ENCODE data around the gene BICDL2. TPM values are rescaled to one million over a fixed set of nuclear protein-coding genes. Genes with fewer than 3 reads are reported as not detected.

The BICDL2 gene
- total and polyA plus RNA-seq, 8 donors: 48.9 to 325 (median 71.9) TPM

DNA sequence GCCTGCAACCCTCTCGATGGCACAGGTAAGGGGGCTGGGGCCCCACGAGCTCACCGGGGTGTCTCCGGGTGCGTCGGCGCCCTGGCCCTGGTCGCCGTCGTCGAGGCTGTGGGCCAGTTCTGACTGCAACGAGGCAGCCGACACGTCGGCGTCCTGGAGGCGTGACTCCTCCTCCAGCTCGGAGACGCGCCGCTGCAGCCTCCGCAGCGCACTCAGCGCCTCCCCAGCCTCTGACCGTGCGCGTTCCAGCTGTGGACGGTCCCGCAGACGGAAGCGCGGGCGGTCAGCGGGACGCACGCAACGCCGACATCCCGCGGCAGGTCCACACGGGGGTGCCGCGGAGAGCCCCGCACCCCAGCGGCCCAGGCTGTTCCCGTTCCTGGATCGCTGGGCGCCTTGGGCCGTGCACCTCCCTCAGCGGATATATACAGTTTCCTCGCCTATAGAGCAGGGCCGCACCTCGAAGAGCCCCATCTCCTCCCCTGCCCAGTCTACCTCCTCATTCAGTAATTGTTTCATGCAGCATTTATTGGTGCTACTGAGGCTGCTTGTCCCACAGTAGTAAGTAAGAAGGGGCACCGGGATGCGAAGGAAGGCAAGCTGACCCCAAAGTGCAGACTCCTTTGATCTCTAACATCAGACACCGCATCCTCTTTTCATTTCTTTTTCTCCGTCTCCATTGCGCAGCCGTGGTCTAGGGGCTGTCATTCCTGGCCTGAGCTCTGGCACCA lies 7.1 kb downstream of the BICDL2 start:
- Histone ChIP-seq H3K27me3 (no peaks in the 10 kb centered on the region), H3K4me1 (peaks cover 0 to 20% (median 3%) of the 10 kb centered on the region in 3 donors), H3K4me3 (no peak overlapping the region), H3K27ac (no peak overlapping the region), H3K9me3 (no peaks in the 10 kb centered on the region), H3K36me3 (peaks cover 0 to 6% (median 5%) of the 10 kb centered on the region in 3 donors)
- TF ChIP-seq, protein P1, sequence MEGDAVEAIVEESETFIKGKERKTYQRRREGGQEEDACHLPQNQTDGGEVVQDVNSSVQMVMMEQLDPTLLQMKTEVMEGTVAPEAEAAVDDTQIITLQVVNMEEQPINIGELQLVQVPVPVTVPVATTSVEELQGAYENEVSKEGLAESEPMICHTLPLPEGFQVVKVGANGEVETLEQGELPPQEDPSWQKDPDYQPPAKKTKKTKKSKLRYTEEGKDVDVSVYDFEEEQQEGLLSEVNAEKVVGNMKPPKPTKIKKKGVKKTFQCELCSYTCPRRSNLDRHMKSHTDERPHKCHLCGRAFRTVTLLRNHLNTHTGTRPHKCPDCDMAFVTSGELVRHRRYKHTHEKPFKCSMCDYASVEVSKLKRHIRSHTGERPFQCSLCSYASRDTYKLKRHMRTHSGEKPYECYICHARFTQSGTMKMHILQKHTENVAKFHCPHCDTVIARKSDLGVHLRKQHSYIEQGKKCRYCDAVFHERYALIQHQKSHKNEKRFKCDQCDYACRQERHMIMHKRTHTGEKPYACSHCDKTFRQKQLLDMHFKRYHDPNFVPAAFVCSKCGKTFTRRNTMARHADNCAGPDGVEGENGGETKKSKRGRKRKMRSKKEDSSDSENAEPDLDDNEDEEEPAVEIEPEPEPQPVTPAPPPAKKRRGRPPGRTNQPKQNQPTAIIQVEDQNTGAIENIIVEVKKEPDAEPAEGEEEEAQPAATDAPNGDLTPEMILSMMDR (IDR thresholded peaks at IDR 0.05): no peak
- whole genome bisulfite sequencing, 2 donors: 75 to 83% methylated on average over 59 of the region's 59 CpGs
- intact Hi-C loops (cut with DNase I): no loop called here
- DNase-seq (peak in 5 of 6 donors; percentile 26 to 79 (median 39)), FAIRE-seq (no peak), ATAC-seq (no peak)

DNA sequence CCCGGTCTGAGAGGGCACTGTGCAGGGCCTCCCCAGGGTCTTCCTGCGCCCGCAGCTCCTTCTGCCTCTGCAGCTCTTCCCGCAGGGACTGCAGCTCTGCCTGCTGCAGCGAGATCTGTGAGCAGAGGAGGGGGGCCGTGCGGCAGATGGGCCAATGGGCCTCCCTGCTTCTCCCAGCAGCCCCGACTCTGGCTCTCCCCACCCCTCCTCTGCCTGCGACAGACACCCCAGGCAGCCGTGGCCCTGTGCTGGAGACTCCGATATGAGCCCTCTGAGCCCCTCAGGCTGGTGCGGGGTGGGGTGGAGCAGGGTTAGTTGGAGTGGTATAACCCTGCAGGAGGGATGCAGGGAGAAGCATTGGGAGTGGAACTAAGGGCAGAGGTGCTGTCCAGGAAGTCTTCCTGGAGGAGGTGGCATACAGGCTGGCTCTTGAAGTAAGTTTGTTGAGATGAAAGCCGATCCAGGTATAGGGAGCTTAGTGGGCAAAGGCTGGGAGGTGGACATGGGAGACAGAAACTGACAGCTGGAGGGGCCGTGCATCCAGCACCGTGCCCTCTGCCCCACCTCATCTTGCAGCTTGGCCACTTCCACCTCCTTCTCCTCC lies 7.9 kb downstream of the BICDL2 start:
- 68 to 80% methylated on average over 13 to 15 of the region's 15 CpGs for WGBS, 2 donors
- DNase-seq: peak in 4 of 6 donors; percentile 39 to 86 (median 61)

DNA sequence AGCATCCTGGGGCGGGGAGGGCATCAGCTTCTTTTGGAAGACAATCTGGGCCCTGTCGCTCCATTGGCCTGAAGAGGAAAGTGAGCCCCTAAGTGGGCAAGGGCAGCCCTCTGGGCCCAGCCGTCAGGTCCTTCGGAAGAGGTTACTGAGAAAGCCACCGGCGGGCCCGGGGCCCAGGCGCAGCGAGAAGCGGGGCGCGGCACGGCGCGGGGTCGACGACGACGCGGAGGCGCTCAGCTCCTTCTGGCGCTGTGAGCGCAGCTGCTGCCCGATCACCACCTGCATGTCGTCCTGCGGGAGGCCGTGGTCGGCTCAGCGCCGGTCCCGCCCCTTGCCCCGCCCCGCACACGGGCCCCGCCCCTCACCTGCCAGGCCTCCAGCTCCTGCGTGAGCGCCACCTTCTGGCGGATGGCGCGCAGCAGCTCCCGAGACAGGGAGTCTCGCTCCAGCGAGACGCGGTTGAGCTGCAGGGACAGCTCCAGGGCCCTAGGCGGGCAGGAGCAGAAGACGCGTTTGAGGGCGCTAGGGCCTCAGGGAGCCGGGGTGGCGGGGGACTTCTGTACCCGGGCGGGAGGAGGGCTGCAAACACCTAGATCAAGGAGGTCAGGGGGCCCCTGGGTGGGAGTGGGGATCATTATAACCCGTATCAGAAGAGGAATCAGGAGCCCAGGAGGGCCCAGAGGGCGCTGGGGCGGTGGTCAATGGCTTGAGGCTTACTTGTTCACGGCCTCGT lies 8.6 kb downstream of the BICDL2 start:
- 12% methylated on average over 42 to 58 of the region's 58 CpGs for WGBS, 2 donors
- ATAC-seq (peak; percentile 44 to 72 (median 68)), FAIRE-seq (no peak), DNase-seq (peak; percentile 85 to 99 (median 95))
- Histone ChIP-seq H3K27ac (peak overlapping the region in 3 of 4 donors; percentile 53 to 63 (median 53)), H3K4me3 (no peak overlapping the region), H3K27me3 (no peaks in the 10 kb centered on the region), H3K4me1 (peaks cover 3 to 21% (median 6%) of the 10 kb centered on the region in 3 donors), H3K36me3 (peaks cover 0 to 6% (median 5%) of the 10 kb centered on the region in 3 donors), H3K9me3 (no peaks in the 10 kb centered on the region)
- TF ChIP-seq, protein P1 (IDR thresholded peaks at IDR 0.05): peak; percentile 71 to 85 (median 83)
- intact Hi-C loops (cut with DNase I): no loop called here

More for the DNA sequence above, 7.9 kb downstream of the BICDL2 start:
- Histone ChIP-seq H3K27me3 (no peaks in the 10 kb centered on the region), H3K27ac (no peak overlapping the region), H3K36me3 (peaks cover 0 to 6% (median 5%) of the 10 kb centered on the region in 3 donors), H3K9me3 (no peaks in the 10 kb centered on the region), H3K4me3 (no peak overlapping the region), H3K4me1 (peaks cover 3 to 19% (median 3%) of the 10 kb centered on the region in 3 donors)
- intact Hi-C loops (cut with DNase I): no loop called here
- no peak for ATAC-seq
- TF ChIP-seq, protein P1 (IDR thresholded peaks at IDR 0.05): no peak
- FAIRE-seq: no peak

DNA sequence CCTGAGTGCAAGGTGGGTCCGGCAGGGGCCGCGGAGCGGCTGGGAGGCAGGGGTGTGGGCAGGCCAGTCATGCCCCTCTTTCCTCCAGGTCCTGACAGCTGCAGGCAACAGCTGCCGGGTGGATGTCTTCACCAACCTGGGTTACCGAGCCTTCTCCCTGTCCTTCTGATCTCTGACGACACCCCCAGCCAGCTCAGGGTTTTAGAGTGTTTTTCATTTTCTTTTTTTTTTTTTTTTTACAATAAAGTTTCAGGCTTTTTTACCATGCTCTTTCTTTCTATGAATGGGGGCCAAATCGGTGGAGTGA lies 9.3 kb downstream of the BICDL2 start:
- FAIRE-seq (no peak), DNase-seq (no peak), ATAC-seq (no peak)
- no peaks in the 10 kb centered on the region for H3K27me3 ChIP-seq
- TF ChIP-seq, protein P1 (IDR thresholded peaks at IDR 0.05): no peak
- peaks cover 8 to 28% (median 13%) of the 10 kb centered on the region in 3 donors for H3K4me1 ChIP-seq
- WGBS, 2 donors: 84 to 89% methylated on average over 7 to 8 of the region's 8 CpGs
- no peaks in the 10 kb centered on the region for H3K9me3 ChIP-seq
- H3K36me3 ChIP-seq: peaks cover 0 to 6% (median 5%) of the 10 kb centered on the region in 3 donors
- H3K4me3 ChIP-seq: no peak overlapping the region
- intact Hi-C loops (cut with DNase I): no loop called here
- peak overlapping the region in 1 of 4 donors; percentile 53 for H3K27ac ChIP-seq
